HL-60 (cell line): ENCODE results near the gene NATD1.

Experiments used
- DNase-seq, 2 experiments: peaks; one replicate each; pipeline ENCODE4 v3.0.0-alpha.2; 2010 to 2020; ENCODE audit warnings: low read depth in 1 of 2, low spot score in 1 of 2
- H3K27ac ChIP-seq: fragments of 250-450 bp; sonication (Bioruptor Pico); replicated peaks from 2 replicates; pipeline ENCODE4 v1.5.1; 2020; ENCODE audit warnings: mild to moderate bottlenecking, moderate library complexity
- H3K27me3 ChIP-seq: fragments of 250-450 bp; sonication (Bioruptor Pico); 2 replicates; pipeline ENCODE4 v1.5.1; 2021; ENCODE audit warnings: mild to moderate bottlenecking, moderate library complexity; ENCODE audit not compliant: insufficient read depth, poor library complexity, severe bottlenecking
- H3K4me3 ChIP-seq: replicated peaks from 2 replicates; pipeline ENCODE4 v1.5.1; 2011; ENCODE audit warnings: mild to moderate bottlenecking, control low read depth, low read length; ENCODE audit not compliant: insufficient read depth
- CTCF ChIP-seq: IDR thresholded peaks from one replicate; pipeline ENCODE4 v1.5.1; 2011; ENCODE audit warnings: low read length, control low read depth, inconsistent platforms; ENCODE audit not compliant: insufficient read depth
- GABPA ChIP-seq: IDR thresholded peaks from 2 replicates; pipeline ENCODE4 v1.6.1; 2012; ENCODE audit warnings: low read depth
- POLR2AphosphoS5 ChIP-seq: IDR thresholded peaks from 2 replicates; pipeline ENCODE4 v1.6.1; 2012; ENCODE audit warnings: low read depth
- SPI1 ChIP-seq: IDR thresholded peaks from 2 replicates; pipeline ENCODE4 v1.6.1; 2012; ENCODE audit warnings: low read depth, mild to moderate bottlenecking, borderline replicate concordance
- TF ChIP-seq, protein P1 (sequence below): IDR thresholded peaks from 2 replicates; pipeline ENCODE4 v1.6.1; 2012; ENCODE audit warnings: low read depth; ENCODE audit not compliant: insufficient replicate concordance

The NATD1 gene

GRCh38 chr17:21275579-21276263, 22.5 kb upstream of the NATD1 start:
- H3K27ac ChIP-seq, result peak overlapping the region; percentile 48

GRCh38 chr17:21275047-21275578, 21.9 kb upstream of the NATD1 start:
- TF ChIP-seq, protein P1, sequence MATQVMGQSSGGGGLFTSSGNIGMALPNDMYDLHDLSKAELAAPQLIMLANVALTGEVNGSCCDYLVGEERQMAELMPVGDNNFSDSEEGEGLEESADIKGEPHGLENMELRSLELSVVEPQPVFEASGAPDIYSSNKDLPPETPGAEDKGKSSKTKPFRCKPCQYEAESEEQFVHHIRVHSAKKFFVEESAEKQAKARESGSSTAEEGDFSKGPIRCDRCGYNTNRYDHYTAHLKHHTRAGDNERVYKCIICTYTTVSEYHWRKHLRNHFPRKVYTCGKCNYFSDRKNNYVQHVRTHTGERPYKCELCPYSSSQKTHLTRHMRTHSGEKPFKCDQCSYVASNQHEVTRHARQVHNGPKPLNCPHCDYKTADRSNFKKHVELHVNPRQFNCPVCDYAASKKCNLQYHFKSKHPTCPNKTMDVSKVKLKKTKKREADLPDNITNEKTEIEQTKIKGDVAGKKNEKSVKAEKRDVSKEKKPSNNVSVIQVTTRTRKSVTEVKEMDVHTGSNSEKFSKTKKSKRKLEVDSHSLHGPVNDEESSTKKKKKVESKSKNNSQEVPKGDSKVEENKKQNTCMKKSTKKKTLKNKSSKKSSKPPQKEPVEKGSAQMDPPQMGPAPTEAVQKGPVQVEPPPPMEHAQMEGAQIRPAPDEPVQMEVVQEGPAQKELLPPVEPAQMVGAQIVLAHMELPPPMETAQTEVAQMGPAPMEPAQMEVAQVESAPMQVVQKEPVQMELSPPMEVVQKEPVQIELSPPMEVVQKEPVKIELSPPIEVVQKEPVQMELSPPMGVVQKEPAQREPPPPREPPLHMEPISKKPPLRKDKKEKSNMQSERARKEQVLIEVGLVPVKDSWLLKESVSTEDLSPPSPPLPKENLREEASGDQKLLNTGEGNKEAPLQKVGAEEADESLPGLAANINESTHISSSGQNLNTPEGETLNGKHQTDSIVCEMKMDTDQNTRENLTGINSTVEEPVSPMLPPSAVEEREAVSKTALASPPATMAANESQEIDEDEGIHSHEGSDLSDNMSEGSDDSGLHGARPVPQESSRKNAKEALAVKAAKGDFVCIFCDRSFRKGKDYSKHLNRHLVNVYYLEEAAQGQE, result no peak
- TF ChIP-seq GABPA (no peak), POLR2AphosphoS5 (no peak), SPI1 (no peak), CTCF (no peak)
- Histone ChIP-seq H3K27ac (peak overlapping the region; percentile 48), H3K4me3 (peak overlapping the region; percentile 64), H3K27me3 (no peaks in the 10 kb centered on the region)
- no peak for DNase-seq

More at GRCh38 chr17:21275579-21276263, 22.5 kb upstream of the NATD1 start:
- DNase-seq, result peak; percentile 79 to 91
- peak overlapping the region; percentile 64 for H3K4me3 ChIP-seq
- TF ChIP-seq, protein P1, result no peak
- TF ChIP-seq POLR2AphosphoS5, result 0 out of 2 replicates have a peak, but pooled peaks have one; percentile 32
- no peaks in the 10 kb centered on the region for H3K27me3 ChIP-seq

- peak in 1 of 2 experiments; percentile 26 for DNase-seq
- no peaks in the 10 kb centered on the region for H3K27me3 ChIP-seq
- TF ChIP-seq, protein P1, result no peak
- TF ChIP-seq POLR2AphosphoS5, result no peak
- peak; percentile 34; the same call in 1 of the 2 replicates for TF ChIP-seq SPI1
- TF ChIP-seq CTCF, result no peak
- no peak for TF ChIP-seq GABPA
- H3K27ac ChIP-seq, result no peak overlapping the region
- no peak overlapping the region for H3K4me3 ChIP-seq
Observed at GRCh38 chr17:21272881-21273792, 19.9 kb upstream of the NATD1 start.
